NOMO-1 treated with dmso at 0.1 percent for 144 hours (cell line): ENCODE measurements around the gene PACS2.
A peak's percentile ranks its signal among the peaks of the same experiment; 100 is the strongest.
"Not testable (repeated sequence)": the region's sequence is repeated elsewhere in the genome, so short reads cannot be mapped to it uniquely, and the experiment has no call there.

Source experiments
- DNase-seq: peaks from one replicate; lab custom pipeline; 2025; ENCODE audit not compliant: unreplicated experiment; lab: John Stamatoyannopoulos, UW

The PACS2 gene

DNA sequence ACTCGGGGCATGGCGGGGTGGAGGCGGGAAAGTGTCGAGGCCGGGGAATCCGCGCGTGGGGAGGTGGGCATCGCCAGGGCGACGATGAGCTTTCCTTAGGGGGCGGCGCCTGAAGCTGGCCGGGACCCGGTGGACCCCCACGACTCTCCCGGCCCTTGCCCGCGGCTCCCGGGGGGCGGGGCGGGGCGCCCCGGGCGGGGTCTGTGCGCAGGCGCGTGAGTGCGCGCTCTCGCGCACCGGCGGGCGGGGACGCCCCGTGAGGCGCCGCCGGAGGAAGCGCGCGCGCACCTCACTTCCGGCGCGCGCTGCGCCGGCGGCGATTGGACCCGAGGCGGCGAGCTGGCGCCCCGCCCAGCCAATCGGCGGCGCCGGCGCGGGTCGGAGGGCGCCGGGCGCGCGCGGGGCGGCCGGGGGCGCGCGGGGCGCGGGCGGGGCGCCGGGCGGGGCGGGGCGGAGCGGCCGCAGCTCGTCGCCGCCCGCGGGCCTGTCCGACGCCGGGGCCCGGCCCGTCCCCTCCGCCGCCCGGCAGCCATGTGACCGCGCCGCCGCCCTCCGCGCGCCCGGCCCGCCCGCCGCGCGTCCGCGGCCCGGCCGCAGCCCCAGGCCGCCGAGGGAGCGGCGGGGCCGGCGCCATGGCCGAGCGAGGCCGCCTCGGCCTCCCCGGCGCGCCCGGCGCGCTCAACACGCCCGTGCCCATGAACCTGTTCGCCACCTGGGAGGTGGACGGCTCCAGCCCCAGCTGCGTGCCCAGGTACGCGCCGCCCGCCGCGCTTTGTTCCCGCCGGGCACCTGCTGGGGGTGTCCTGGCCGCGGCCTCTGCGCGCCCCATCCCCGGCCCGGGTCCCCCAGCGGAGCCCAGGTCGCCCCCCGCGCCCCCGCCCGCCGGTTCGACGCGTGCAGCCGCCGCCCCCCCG is at the start of gene PACS2:
TSS of gene PACS2 (plus strand) at position 462 of the 914 bp plus-strand sequence. CDS start at position 633, 171 bp downstream.
- peak; percentile 49 for DNase-seq

GRCh38 chr14:105267820-105268548 is 46.6 kb upstream of the PACS2 start:
- no peak for DNase-seq

- no peak for DNase-seq
Measured at GRCh38 chr14:105268736-105269354, 45.7 kb upstream of the PACS2 start.

GRCh38 chr14:105269405-105269804 is 45.1 kb upstream of the PACS2 start:
- DNase-seq: no peak

DNA sequence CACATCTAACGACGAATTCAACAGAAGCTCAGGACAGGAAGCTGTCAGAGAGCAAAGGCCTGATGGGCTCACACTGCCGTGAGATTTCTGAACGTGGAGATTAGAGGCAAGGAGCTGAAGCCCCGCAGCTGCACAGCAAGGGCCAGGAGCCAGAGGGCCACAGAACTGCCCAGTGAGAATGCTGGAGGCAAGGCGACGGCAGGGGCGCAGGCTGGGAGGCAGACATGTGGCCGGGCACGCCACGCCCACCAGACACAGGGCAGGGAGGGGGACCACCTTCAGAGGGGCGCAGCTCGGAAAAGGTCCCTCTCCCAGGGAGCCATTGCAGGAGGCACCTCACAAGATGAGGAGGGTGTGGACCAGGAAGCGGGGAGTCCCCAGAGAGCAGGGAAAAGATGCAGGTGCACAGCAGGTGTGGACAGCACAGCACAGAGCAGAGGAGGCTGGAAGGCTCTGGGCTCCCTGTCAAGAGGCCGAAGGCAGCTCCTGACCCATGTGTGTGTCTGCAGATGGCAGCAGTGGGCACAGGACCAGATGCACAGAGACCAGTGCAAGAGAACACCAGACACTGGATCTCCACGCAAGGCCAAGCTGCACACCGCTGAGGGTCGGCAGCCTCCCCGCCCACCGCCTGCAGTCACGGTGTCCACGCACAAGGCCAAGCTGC is 43.2 kb upstream of the PACS2 start:
- DNase-seq: no peak

DNA sequence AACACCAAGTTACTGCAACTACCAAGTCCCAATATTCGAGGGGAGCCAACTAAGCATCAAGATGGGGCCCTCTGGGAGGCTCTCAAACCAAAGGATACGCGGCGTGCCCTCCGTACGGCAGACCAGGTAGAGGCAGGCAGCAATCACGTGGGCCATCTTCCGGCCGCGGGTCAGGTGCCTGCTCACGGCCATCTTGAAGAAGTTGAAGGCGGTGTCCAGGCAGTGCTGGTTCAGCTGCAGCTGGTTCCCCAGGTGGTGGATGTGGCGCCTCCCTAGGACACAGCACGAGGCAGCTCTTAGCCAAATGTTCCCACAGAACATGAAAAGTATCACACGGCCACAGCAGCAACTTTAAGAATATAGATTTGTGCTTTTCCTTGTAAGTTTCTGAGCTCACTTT is 41.9 kb upstream of the PACS2 start:
- DNase-seq: no peak

DNA sequence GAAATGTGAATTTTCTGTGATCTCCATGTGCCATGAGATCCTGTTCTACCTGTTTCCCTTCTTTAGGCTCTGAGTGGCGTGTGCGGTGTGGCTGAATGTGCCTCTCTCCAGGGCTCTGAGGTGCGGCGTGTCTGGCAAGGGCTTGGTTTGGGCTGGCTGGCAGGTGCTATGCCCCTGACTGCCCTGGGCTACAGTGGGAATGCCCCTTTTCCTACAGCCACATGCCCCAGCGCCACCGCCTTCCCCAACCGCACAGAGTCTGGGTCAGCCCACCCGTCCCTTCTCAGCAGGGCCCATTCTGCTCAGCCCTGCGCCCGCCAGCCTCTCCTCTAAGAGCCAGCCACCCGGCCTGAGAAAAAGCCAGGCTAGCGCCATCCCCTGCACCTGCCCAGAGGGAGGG is 41.5 kb upstream of the PACS2 start:
- no peak for DNase-seq

GRCh38 chr14:105274637-105275036 is 39.9 kb upstream of the PACS2 start:
- DNase-seq: no peak

DNA sequence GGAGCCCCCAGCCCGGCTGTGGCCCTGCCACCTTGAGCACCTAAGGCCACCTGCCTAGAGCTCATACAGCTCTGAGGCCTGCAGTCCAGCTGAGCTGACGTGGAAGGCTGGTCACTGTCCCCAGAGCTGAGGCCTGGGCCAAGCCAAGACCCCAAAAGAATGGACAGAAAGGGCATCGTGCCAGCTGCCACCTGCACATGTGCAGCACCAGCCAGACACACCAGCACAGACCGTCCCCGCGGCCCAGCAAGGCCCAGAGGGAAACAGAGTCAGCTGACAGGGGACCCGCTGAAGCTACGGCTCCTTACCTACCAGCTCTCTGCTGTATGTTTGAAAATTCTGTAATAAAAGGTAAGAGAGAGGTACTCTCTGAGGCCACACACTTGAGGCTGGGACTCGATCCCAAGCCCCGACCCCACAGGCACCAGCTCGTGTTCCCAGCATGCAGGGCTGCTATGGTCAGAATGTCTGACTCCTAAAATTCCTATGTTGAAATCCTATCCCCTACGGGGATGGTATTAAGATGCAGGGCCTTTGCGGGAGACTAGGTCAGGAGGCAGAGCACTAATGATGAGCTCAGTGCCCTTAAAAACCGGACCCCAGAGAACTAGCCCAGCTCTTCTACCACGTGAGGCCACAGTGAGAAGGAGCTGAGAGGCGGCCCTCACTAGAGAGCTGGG is 39.1 kb upstream of the PACS2 start:
- DNase-seq: no peak

GRCh38 chr14:105277448-105277847 is 37.1 kb upstream of the PACS2 start:
- not testable (repeated sequence) for DNase-seq

GRCh38 chr14:105279642-105280361 is 34.7 kb upstream of the PACS2 start:
- DNase-seq: no peak

DNA sequence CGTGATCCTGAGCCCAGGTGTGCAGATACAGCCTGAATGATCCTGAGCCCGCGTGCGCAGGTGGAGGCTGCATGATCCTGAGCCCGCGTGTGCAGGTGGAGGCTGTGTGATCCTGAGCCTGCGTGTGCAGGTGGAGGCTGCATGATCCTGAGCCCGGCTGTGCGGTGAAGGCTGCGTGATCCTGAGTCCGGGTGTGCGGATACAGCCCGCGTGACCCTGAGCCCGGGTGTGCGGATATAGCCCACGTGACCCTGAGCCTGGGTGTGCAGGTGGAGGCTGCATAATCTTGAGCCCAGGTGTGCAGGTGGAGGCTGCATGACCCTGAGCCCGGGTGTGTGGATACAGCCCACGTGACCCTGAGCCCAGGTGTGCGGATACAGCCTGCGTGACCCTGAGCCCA is 34.0 kb upstream of the PACS2 start:
- no peak for DNase-seq

- no peak for DNase-seq
Measured at GRCh38 chr14:105281371-105282097, 33.0 kb upstream of the PACS2 start.

DNA sequence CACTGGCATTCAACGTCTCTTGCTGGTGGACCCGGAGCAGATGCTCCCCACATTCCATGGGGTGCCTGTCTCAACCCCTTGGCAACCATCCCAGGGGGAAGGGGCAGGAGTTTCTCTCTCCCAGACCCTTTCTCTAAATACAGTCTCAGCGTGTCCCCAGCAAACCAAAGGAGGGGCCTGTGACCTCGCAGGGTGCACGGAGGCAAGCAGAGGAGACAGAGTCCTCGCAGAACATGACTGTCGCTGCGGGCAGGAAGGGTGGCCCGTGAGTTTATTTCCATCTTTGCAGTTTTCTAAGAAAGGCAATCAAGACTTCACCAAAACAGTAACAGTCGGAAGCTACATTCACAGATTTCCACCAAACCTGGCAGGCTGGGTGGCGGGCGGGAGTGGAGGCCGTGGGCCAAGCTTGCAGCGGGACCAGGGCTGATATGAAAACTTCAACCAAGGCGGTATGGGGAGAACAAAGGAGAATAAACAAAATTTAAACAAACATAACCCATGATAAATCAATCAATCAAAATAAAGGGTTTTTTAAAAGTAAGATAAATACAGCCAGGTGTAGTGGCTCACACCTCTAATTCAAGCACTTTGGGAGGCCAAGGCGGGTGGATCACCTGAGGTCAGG is 32.3 kb upstream of the PACS2 start:
- DNase-seq: no peak

DNA sequence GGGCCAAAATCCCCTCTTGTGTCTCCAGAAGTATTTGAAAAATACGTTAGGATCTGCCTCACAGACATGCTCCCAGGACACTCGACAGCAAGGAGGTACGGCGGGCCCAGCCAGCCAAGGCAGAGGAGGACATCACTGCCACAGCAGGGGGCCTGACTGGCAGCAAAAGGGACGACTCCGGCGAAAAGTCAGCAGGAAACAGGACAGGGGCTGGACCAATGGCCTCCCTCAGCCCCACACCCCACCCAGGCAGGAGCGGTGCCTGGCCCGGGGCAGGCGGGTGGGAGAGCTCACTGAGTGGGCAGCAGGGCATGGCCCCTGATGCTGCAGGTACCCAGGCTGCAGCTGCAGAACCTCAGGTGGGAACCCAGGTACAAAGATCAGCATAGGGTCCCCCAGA is 31.5 kb upstream of the PACS2 start:
- DNase-seq: no peak

GRCh38 chr14:105283899-105284298 is 30.6 kb upstream of the PACS2 start:
- no peak for DNase-seq

DNA sequence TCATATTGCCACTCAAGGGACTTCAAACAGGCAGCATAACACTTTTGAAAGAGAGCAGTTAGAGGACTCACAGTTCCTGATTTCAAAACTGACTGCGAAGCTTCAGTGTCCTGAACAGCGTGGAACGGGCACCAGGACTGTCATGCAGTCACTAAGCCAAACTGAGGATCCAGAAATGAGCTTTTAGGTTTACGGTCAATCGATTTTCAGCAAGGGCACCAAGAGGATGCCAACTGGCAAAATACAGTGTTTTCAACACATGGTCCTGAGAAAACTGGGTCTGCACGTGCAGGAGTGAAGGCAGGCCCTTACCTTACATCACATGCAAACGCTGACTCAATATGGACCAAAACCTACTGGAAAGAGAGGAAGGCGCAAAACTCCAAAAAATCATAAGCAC is 29.4 kb upstream of the PACS2 start:
- DNase-seq: no peak

DNA sequence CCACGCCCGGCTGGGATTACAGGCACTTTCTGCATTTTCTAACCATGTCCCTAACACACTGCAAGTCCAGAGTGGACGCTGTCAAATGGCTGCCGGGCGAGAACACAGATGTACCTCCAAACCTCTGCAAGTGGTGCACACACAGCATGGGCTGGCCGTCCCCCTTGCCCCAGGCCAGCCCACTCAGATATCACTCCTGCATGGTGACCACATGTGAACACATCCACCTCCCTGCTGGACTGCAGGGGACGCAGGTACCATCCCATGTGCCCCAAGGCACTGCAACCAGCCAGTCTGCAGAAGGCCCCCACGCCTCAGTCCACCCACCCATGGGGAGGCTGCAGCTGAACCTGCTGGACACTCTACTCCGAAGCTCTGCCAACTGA is 27.8 kb upstream of the PACS2 start:
- DNase-seq: no peak
